ENCODE data around the gene ZBED6. TPM values are rescaled to one million over a fixed set of nuclear protein-coding genes. Genes with fewer than 3 reads are reported as not detected.
"Not testable (repeated sequence)": the region's sequence is repeated elsewhere in the genome, so short reads cannot be mapped to it uniquely, and the experiment has no call there.

Gene ZBED6
- polyA plus RNA-seq, 5 donors: 10.0 to 29.7 (median 17.9) TPM

GRCh38 chr1:203829247-203829646 is 33.8 kb downstream of the ZBED6 start:
- DNase-seq: not testable (repeated sequence)

- DNase-seq: no peak
These were observed 40.1 kb downstream of the ZBED6 start for GRCh38 chr1:203835476-203835875.

- peak in 1 of 2 donors; percentile 31 for DNase-seq
These were observed 43.7 kb downstream of the ZBED6 start for GRCh38 chr1:203839081-203839480.

- DNase-seq: no peak
These were observed 44.9 kb downstream of the ZBED6 start for GRCh38 chr1:203840208-203840808.

- DNase-seq: no peak
These were observed 47.1 kb downstream of the ZBED6 start for GRCh38 chr1:203842559-203842876.

GRCh38 chr1:203843435-203843834 is 48.0 kb downstream of the ZBED6 start:
- no peak for DNase-seq

Other genes starting within 250 kb of the ZBED6 start
- 100 to 1,000 TPM in 4 of 5 donors, 10 to 100 TPM in 1; 86.2 to 133 (median 111) TPM for gene ATP2B4, start 168.8 kb upstream of the ZBED6 start, polyA plus RNA-seq (ENCODE audit: insufficient read depth in 1 of 5, insufficient read length in 5 of 5, low replicate concordance in 1 of 5)
- under 1 TPM; 0.21 to 0.31 (median 0.28) TPM for gene LAX1, start 30.4 kb upstream of the ZBED6 start, polyA plus RNA-seq (ENCODE audit: insufficient read depth in 1 of 5, insufficient read length in 5 of 5, low replicate concordance in 1 of 5)
- 100 to 1,000 TPM; 123 to 169 (median 153) TPM for gene ZC3H11A, start within 50 bp of the ZBED6 start, polyA plus RNA-seq (ENCODE audit: insufficient read depth in 1 of 5, insufficient read length in 5 of 5, low replicate concordance in 1 of 5)
- gene SNRPE, start 66.0 kb downstream of the ZBED6 start, polyA plus RNA-seq (ENCODE audit: insufficient read depth in 1 of 5, insufficient read length in 5 of 5, low replicate concordance in 1 of 5): 100 to 1,000 TPM; 239 to 362 (median 285) TPM

Data from right lung (tissue), 5 donors.